Lower leg skin (tissue), 4 donors: ENCODE data around the gene GOLIM4. TPM values are rescaled to one million over a fixed set of nuclear protein-coding genes. Genes with fewer than 3 reads are reported as not detected.

ENCODE experiments used
- DNase-seq, 2 donors: peaks; one replicate each; pipeline ENCODE4 v3.0.0-alpha.2; 2019; ENCODE audit warnings: low spot score in 2 of 2
- H3K4me3 ChIP-seq: fragments of 200-600 bp; sonication (generic); 2 replicates; pipeline ENCODE4 v1.5.1; 2017; ENCODE audit warnings: mild to moderate bottlenecking, low read depth; ENCODE audit not compliant: poor library complexity, severe bottlenecking
- POLR2A ChIP-seq, 2 donors: fragments of 450-650 bp; IDR thresholded peaks; one replicate each; pipeline ENCODE4 v1.6.1; 2016 to 2017; ENCODE audit warnings: antibody characterized with exemption in 2 of 2, mild to moderate bottlenecking in 1 of 2, moderate library complexity in 1 of 2
- WGBS, 2 donors: methylation state at CpG; one replicate each; pipeline ENCODE4 v1.1.5; 2018; 5-methylcytosine and 5-hydroxymethylcytosine counted together
- intact Hi-C: fragments of 100-400 bp; cut with DNase I; formaldehyde crosslinking; loops from one replicate; pipeline ENCODE4 v1.15.0; 2023; ENCODE audit warnings: low total_unique reads
- total RNA-seq, 4 donors: library from RNA; depleted of rRNA; stranded (reverse); fragments of >200 nt; gene quantifications; one replicate each; pipeline ENCODE4 v1.1.0, GENCODE V29; 2016
- TF ChIP-seq, protein P1 (sequence below), 3 donors: fragments of 450-650 bp; IDR thresholded peaks; one replicate each; pipeline ENCODE4 v1.5.1; 2016; ENCODE audit warnings: antibody characterized with exemption in 3 of 3, mild to moderate bottlenecking in 3 of 3, moderate library complexity in 2 of 3

Gene GOLIM4
- total RNA-seq, 4 donors from 2014 or later = 7.6 to 25.5 (median 14.5) TPM

DNA sequence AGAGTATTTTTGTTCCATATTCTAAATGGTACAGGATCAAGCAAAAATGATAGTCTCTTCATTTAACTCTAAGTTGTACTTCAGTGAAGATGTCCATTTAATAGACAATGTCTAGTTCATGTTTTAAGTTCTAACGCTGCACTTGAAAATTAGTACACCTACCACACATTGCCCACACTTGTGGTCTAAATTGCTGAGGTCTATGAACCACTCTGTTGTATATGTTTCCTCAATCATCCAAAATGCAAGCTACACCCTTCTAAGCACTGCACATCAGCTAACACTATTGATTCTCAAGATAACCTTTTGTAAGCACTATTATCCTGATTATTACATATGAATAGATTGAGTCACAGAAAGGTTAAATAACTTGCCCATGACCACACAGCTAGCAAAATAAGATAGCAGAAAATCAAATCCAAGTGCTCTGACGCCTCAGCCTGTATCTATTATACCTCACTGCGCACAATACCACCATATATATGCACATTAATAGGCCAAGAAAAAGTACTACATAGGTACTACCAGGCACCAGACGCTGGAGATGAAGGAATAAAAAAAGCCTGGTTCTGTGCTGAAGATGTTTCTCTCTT, 6.4 kb downstream of the GOLIM4 start:
- TF ChIP-seq POLR2A (IDR thresholded peaks at IDR 0.05) = no peak
- TF ChIP-seq, protein P1, sequence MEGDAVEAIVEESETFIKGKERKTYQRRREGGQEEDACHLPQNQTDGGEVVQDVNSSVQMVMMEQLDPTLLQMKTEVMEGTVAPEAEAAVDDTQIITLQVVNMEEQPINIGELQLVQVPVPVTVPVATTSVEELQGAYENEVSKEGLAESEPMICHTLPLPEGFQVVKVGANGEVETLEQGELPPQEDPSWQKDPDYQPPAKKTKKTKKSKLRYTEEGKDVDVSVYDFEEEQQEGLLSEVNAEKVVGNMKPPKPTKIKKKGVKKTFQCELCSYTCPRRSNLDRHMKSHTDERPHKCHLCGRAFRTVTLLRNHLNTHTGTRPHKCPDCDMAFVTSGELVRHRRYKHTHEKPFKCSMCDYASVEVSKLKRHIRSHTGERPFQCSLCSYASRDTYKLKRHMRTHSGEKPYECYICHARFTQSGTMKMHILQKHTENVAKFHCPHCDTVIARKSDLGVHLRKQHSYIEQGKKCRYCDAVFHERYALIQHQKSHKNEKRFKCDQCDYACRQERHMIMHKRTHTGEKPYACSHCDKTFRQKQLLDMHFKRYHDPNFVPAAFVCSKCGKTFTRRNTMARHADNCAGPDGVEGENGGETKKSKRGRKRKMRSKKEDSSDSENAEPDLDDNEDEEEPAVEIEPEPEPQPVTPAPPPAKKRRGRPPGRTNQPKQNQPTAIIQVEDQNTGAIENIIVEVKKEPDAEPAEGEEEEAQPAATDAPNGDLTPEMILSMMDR (IDR thresholded peaks at IDR 0.05) = no peak
- intact Hi-C loops = no loop called here
- WGBS, 2 donors = 92 to 95% methylated on average over 4 of the region's 4 CpGs
- no peak for DNase-seq
- H3K4me3 ChIP-seq = no peak overlapping the region

DNA sequence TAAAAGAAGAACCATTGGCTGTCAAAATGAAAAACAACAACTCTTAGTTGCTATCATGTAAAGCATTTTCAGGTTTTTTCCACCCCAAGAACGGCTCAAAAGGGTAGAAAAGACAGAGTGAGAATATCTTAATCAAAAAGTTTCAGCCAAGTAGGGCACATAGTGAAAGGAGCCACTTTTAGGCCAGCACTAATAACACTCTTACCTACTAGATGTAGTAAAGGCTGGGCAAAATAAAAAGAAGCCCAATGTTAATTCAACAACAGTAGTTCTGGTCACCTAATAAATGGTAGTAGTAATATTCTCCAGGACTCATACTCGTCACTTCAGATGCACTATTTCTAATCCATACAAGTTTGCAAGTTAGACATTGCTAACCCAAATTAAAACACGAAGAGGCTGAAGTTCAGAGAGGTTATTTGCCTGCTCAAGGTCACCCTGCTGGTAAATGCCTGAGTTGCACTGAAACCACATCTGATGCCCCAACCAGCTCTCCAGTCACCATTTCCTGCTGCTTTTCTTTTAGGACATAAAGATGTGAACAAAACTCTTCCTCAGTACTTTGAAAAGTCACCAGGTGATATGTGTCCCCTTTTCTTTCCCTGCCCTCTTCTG, 7.5 kb downstream of the GOLIM4 start:
- no peak overlapping the region for H3K4me3 ChIP-seq
- no peak for DNase-seq
- WGBS, 2 donors = 63 to 77% methylated on average over 3 of the region's 3 CpGs
- TF ChIP-seq POLR2A (IDR thresholded peaks at IDR 0.05) = no peak
- TF ChIP-seq, protein P1 (IDR thresholded peaks at IDR 0.05) = no peak
- intact Hi-C loops = no loop called here

DNA sequence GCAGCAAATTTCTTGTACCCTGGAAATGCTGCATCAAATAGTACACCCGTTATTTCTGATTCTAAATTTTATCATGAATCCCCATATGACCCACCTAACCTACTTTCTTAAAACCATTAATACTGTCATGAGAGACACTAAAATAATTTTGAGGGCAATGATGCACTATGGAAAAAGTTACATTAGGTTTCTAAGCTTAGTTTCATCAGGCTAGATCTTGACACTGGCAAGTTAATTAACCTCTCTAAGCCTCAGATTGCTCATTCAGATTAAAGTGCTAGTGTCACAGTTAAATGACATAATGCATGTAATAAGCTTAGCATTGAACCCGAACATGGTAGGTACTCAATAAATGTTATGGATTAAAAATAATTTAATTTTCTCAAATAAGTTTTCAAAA, 8.2 kb downstream of the GOLIM4 start:
- WGBS, 2 donors = 78% methylated on average over 2 of the region's 2 CpGs
- no peak for DNase-seq
- intact Hi-C loops = no loop called here
- TF ChIP-seq POLR2A (IDR thresholded peaks at IDR 0.05) = no peak
- TF ChIP-seq, protein P1 (IDR thresholded peaks at IDR 0.05) = no peak
- H3K4me3 ChIP-seq = no peak overlapping the region

DNA sequence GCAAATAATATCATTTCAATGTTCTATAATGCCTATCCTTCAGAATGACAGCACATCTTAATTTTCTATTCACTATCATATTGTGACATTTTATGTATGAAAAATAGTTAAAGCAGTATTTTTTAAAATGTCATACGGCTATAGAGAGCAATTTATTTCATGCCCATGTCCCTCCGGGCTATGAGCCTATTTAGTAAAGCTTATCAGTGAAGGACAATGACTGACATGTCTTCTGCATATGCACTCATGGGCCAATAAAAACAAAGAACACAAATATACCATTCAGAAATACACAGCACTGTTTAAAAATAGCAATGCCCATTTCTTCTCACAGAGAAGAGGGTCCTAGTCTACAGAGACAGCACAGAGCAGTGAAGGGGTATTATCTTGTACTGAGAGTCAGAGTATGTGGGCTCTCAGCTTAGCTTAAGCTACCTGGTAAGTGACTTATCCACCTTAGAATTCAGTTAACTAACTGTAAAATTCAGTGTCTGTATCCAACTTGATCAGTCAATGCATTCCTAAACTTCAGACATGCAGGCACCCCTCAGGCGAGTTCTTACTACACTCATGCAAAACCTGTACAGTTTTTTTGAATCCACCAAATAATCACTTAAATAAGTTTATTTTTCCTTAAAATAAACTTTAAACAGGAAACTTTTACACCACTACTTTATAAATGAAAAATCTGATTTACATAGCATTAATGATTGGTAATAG, 9.0 kb downstream of the GOLIM4 start:
- no peak for TF ChIP-seq POLR2A (IDR thresholded peaks at IDR 0.05)
- TF ChIP-seq, protein P1 (IDR thresholded peaks at IDR 0.05) = no peak
- DNase-seq = no peak
- intact Hi-C loops = no loop called here
- H3K4me3 ChIP-seq = no peak overlapping the region
- WGBS, 2 donors = 82 to 85% methylated on average over 3 of the region's 3 CpGs

DNA sequence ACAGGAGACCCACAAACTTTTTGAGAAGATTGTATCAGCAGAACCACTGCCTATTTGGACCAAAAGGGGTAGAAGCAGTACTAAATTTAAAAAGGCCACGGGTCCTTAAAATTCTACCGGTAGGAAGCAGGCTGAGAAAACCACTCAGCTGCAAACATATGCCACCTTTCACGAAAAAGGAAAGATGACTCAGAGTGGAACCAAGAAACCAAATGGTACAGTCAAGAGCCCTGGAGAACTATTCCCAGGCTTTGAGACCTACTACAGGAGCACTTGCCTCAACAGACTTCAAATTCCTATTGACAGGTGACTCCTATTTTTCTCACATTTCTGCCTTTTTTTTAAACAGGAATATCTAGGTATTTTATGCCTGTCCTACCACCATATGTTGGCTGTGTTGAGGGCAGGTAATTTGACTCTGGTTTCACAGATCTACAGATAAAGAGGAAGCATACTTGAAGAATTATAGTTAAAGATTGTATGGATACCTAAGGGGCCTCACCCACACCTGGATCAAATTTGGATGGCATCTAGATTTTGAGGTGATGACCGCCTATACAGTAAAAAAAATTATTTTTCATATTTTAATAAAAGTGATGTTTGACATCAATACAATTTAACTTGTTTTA, 10.1 kb downstream of the GOLIM4 start:
- TF ChIP-seq POLR2A (IDR thresholded peaks at IDR 0.05) = no peak
- TF ChIP-seq, protein P1 (IDR thresholded peaks at IDR 0.05) = no peak
- intact Hi-C loops = no loop called here
- WGBS, 2 donors = 79 to 89% methylated on average over 4 of the region's 4 CpGs
- DNase-seq = no peak
- no peak overlapping the region for H3K4me3 ChIP-seq
